ENCODE results near the gene COPB1. TPM values are rescaled to one million over a fixed set of nuclear protein-coding genes. Genes with fewer than 3 reads are reported as not detected.

The COPB1 gene
- total and polyA plus RNA-seq, 9 of the 15 experiments (the other 6 are each of a cell fraction or from before 2014, with no cell fraction given) = 64.7 to 188 (median 91.6) TPM

GRCh38 chr11:14422052-14422813 lies 77.4 kb downstream of the COPB1 start (continued):
- TF ChIP-seq ZNF644 (tag; IDR thresholded peaks at IDR 0.05; ENCODE audit: low read depth) = no peak
- peak in 1 of 2 experiments; percentile 80; a peak in 2 of 4 replicates for TF ChIP-seq HDAC1 (IDR thresholded peaks at IDR 0.05)
- TF ChIP-seq MEIS2 (IDR thresholded peaks at IDR 0.05; ENCODE audit: partially characterized antibody) = peak; percentile 50
- no peak for TF ChIP-seq CLOCK (CRISPR knock-in tag; IDR thresholded peaks at IDR 0.05; ENCODE audit: borderline replicate concordance)
- no peak for TF ChIP-seq WHSC1 (IDR thresholded peaks at IDR 0.05; ENCODE audit: low read length)
- TF ChIP-seq SRSF1 (IDR thresholded peaks at IDR 0.05; ENCODE audit: low read depth, low read length) = no peak
- TF ChIP-seq SOX6 (IDR thresholded peaks at IDR 0.05) = no peak
- TF ChIP-seq HMGN3 (IDR thresholded peaks at IDR 0.05; ENCODE audit: borderline replicate concordance, extremely low read depth, insufficient read length, low read depth, low read length) = no peak
- TF ChIP-seq PKNOX1 (IDR thresholded peaks at IDR 0.05) = peak; percentile 31; the same call in 1 of the 2 replicates
- no peak for TF ChIP-seq CREM (IDR thresholded peaks at IDR 0.05; ENCODE audit: low read depth)
- TF ChIP-seq ZNF175 (CRISPR knock-in tag; IDR thresholded peaks at IDR 0.05; ENCODE audit: low read depth) = no peak
- TF ChIP-seq SNAPC5 (CRISPR knock-in tag; IDR thresholded peaks at IDR 0.05) = no peak
- TF ChIP-seq PREB (CRISPR knock-in tag; IDR thresholded peaks at IDR 0.05) = no peak
- no peak for TF ChIP-seq IFI16 (CRISPR knock-in tag; IDR thresholded peaks at IDR 0.05)
- no peak for TF ChIP-seq ZNF384 (IDR thresholded peaks at IDR 0.05; ENCODE audit: low read depth, low read length)
- TF ChIP-seq HSF4 (CRISPR knock-in tag; IDR thresholded peaks at IDR 0.05; ENCODE audit: borderline replicate concordance) = no peak
- TF ChIP-seq EWSR1 (IDR thresholded peaks at IDR 0.05; ENCODE audit: borderline replicate concordance, low read depth, partially characterized antibody) = no peak
- no peak for TF ChIP-seq MYC (IDR thresholded peaks at IDR 0.05; ENCODE audit: low read depth, low read length)
- no peak for TF ChIP-seq MYC (CRISPR knock-in tag; IDR thresholded peaks at IDR 0.05; ENCODE audit: borderline replicate concordance, low read depth)
- TF ChIP-seq CTCF (IDR thresholded peaks at IDR 0.05 in 2 of 3, conservative IDR thresholded peaks at IDR 0.05 in 1 of 3; ENCODE audit: insufficient read depth in 2 of 3, low read depth in 1 of 3, low read length in 3 of 3) = no peak
- TF ChIP-seq L3MBTL2 (IDR thresholded peaks at IDR 0.05) = no peak

Measured in K562 (cell line).